ENCODE data around the gene PSMC1. TPM values are rescaled to one million over a fixed set of nuclear protein-coding genes. Genes with fewer than 3 reads are reported as not detected.

PSMC1 gene
- total and polyA plus RNA-seq, 9 donors = 88.5 to 146 (median 106) TPM

GRCh38 chr14:90300611-90301047, 44.3 kb downstream of the PSMC1 start:
- no CpG with 5 or more reads among the region's 2 CpGs for WGBS (ENCODE audit: insufficient coverage)
- peaks cover 45% of the 10 kb centered on the region for H3K36me3 ChIP-seq (ENCODE audit: control insufficient read depth, insufficient read depth, low read length)
- H3K4me1 ChIP-seq (ENCODE audit: control insufficient read depth, insufficient read depth, low read length) = peaks cover 3% of the 10 kb centered on the region
- H3K9me3 ChIP-seq (replicated peaks; ENCODE audit: control insufficient read depth, low read depth, low read length) = no peaks in the 10 kb centered on the region
- no peaks in the 10 kb centered on the region for H3K27me3 ChIP-seq (ENCODE audit: control insufficient read depth, insufficient read depth, low read length)
- H3K27ac ChIP-seq (ENCODE audit: low read length) = no peak overlapping the region
- H3K4me3 ChIP-seq (ENCODE audit: low read length) = no peak overlapping the region
- no peak for DNase-seq

- H3K27ac ChIP-seq (ENCODE audit: low read length) = no peak overlapping the region
- 93% methylated on average over 2 of the region's 6 CpGs for WGBS (ENCODE audit: insufficient coverage)
- no peak for DNase-seq
- peaks cover 3% of the 10 kb centered on the region for H3K4me1 ChIP-seq (ENCODE audit: control insufficient read depth, insufficient read depth, low read length)
- H3K27me3 ChIP-seq (ENCODE audit: control insufficient read depth, insufficient read depth, low read length) = no peaks in the 10 kb centered on the region
- no peak overlapping the region for H3K4me3 ChIP-seq (ENCODE audit: low read length)
- no peaks in the 10 kb centered on the region for H3K9me3 ChIP-seq (replicated peaks; ENCODE audit: control insufficient read depth, low read depth, low read length)
- peaks cover 46% of the 10 kb centered on the region for H3K36me3 ChIP-seq (ENCODE audit: control insufficient read depth, insufficient read depth, low read length)
Measured at GRCh38 chr14:90301122-90301521, 44.8 kb downstream of the PSMC1 start.

GRCh38 chr14:90301668-90302090, 45.3 kb downstream of the PSMC1 start:
- no peak overlapping the region for H3K4me3 ChIP-seq (ENCODE audit: low read length)
- WGBS (ENCODE audit: insufficient coverage) = 92% methylated on average over 2 of the region's 5 CpGs
- peaks cover 3% of the 10 kb centered on the region for H3K4me1 ChIP-seq (ENCODE audit: control insufficient read depth, insufficient read depth, low read length)
- H3K27me3 ChIP-seq (ENCODE audit: control insufficient read depth, insufficient read depth, low read length) = no peaks in the 10 kb centered on the region
- no peaks in the 10 kb centered on the region for H3K9me3 ChIP-seq (replicated peaks; ENCODE audit: control insufficient read depth, low read depth, low read length)
- peaks cover 45% of the 10 kb centered on the region for H3K36me3 ChIP-seq (ENCODE audit: control insufficient read depth, insufficient read depth, low read length)
- H3K27ac ChIP-seq (ENCODE audit: low read length) = no peak overlapping the region
- DNase-seq = peak; percentile 76

GRCh38 chr14:90302529-90303303, 46.4 kb downstream of the PSMC1 start:
- Histone ChIP-seq H3K4me3 (ENCODE audit: low read length) (no peak overlapping the region), H3K27me3 (ENCODE audit: control insufficient read depth, insufficient read depth, low read length) (no peaks in the 10 kb centered on the region), H3K36me3 (ENCODE audit: control insufficient read depth, insufficient read depth, low read length) (peaks cover 47% of the 10 kb centered on the region), H3K27ac (ENCODE audit: low read length) (no peak overlapping the region), H3K9me3 (replicated peaks; ENCODE audit: control insufficient read depth, low read depth, low read length) (no peaks in the 10 kb centered on the region), H3K4me1 (ENCODE audit: control insufficient read depth, insufficient read depth, low read length) (peaks cover 3% of the 10 kb centered on the region)
- DNase-seq = no peak
- WGBS (ENCODE audit: insufficient coverage) = 75% methylated on average over 8 of the region's 10 CpGs

- DNase-seq = no peak
- Histone ChIP-seq H3K36me3 (ENCODE audit: control insufficient read depth, insufficient read depth, low read length) (peaks cover 47% of the 10 kb centered on the region), H3K9me3 (replicated peaks; ENCODE audit: control insufficient read depth, low read depth, low read length) (no peaks in the 10 kb centered on the region), H3K4me3 (ENCODE audit: low read length) (no peak overlapping the region), H3K27me3 (ENCODE audit: control insufficient read depth, insufficient read depth, low read length) (no peaks in the 10 kb centered on the region), H3K4me1 (ENCODE audit: control insufficient read depth, insufficient read depth, low read length) (peaks cover under 1% of the 10 kb centered on the region), H3K27ac (ENCODE audit: low read length) (no peak overlapping the region)
- WGBS (ENCODE audit: insufficient coverage) = 82% methylated on average over 4 of the region's 4 CpGs
Measured at GRCh38 chr14:90303473-90303872, 47.1 kb downstream of the PSMC1 start.

- H3K4me3 ChIP-seq (ENCODE audit: low read length) = no peak overlapping the region
- no peaks in the 10 kb centered on the region for H3K9me3 ChIP-seq (replicated peaks; ENCODE audit: control insufficient read depth, low read depth, low read length)
- H3K4me1 ChIP-seq (ENCODE audit: control insufficient read depth, insufficient read depth, low read length) = no peaks in the 10 kb centered on the region
- H3K27me3 ChIP-seq (ENCODE audit: control insufficient read depth, insufficient read depth, low read length) = no peaks in the 10 kb centered on the region
- peaks cover 50% of the 10 kb centered on the region for H3K36me3 ChIP-seq (ENCODE audit: control insufficient read depth, insufficient read depth, low read length)
- H3K27ac ChIP-seq (ENCODE audit: low read length) = no peak overlapping the region
- DNase-seq = no peak
Measured at GRCh38 chr14:90304502-90304901, 48.1 kb downstream of the PSMC1 start.

- Histone ChIP-seq H3K4me1 (ENCODE audit: control insufficient read depth, insufficient read depth, low read length) (no peaks in the 10 kb centered on the region), H3K4me3 (ENCODE audit: low read length) (no peak overlapping the region), H3K27ac (ENCODE audit: low read length) (no peak overlapping the region), H3K36me3 (ENCODE audit: control insufficient read depth, insufficient read depth, low read length) (peaks cover 57% of the 10 kb centered on the region), H3K27me3 (ENCODE audit: control insufficient read depth, insufficient read depth, low read length) (no peaks in the 10 kb centered on the region), H3K9me3 (replicated peaks; ENCODE audit: control insufficient read depth, low read depth, low read length) (no peaks in the 10 kb centered on the region)
- no CpG with 5 or more reads among the region's 4 CpGs for WGBS (ENCODE audit: insufficient coverage)
- no peak for DNase-seq
Measured at GRCh38 chr14:90305176-90305601, 48.8 kb downstream of the PSMC1 start.

GRCh38 chr14:90308561-90308960, 52.2 kb downstream of the PSMC1 start:
- H3K36me3 ChIP-seq (ENCODE audit: control insufficient read depth, insufficient read depth, low read length) = peaks cover 55% of the 10 kb centered on the region
- no peaks in the 10 kb centered on the region for H3K4me1 ChIP-seq (ENCODE audit: control insufficient read depth, insufficient read depth, low read length)
- H3K27ac ChIP-seq (ENCODE audit: low read length) = no peak overlapping the region
- 92% methylated on average over 7 of the region's 7 CpGs for WGBS (ENCODE audit: insufficient coverage)
- H3K4me3 ChIP-seq (ENCODE audit: low read length) = no peak overlapping the region
- DNase-seq = no peak
- no peaks in the 10 kb centered on the region for H3K9me3 ChIP-seq (replicated peaks; ENCODE audit: control insufficient read depth, low read depth, low read length)
- H3K27me3 ChIP-seq (ENCODE audit: control insufficient read depth, insufficient read depth, low read length) = no peaks in the 10 kb centered on the region

GRCh38 chr14:90317286-90317685, 60.9 kb downstream of the PSMC1 start:
- H3K36me3 ChIP-seq (ENCODE audit: control insufficient read depth, insufficient read depth, low read length) = peaks cover 29% of the 10 kb centered on the region
- WGBS (ENCODE audit: insufficient coverage) = no CpG with 5 or more reads among the region's 2 CpGs
- H3K27ac ChIP-seq (ENCODE audit: low read length) = no peak overlapping the region
- H3K9me3 ChIP-seq (replicated peaks; ENCODE audit: control insufficient read depth, low read depth, low read length) = no peaks in the 10 kb centered on the region
- no peaks in the 10 kb centered on the region for H3K4me1 ChIP-seq (ENCODE audit: control insufficient read depth, insufficient read depth, low read length)
- DNase-seq = no peak
- no peak overlapping the region for H3K4me3 ChIP-seq (ENCODE audit: low read length)
- H3K27me3 ChIP-seq (ENCODE audit: control insufficient read depth, insufficient read depth, low read length) = no peaks in the 10 kb centered on the region

- H3K4me1 ChIP-seq (ENCODE audit: control insufficient read depth, insufficient read depth, low read length) = no peaks in the 10 kb centered on the region
- WGBS (ENCODE audit: insufficient coverage) = 82% methylated on average over 3 of the region's 4 CpGs
- H3K36me3 ChIP-seq (ENCODE audit: control insufficient read depth, insufficient read depth, low read length) = peaks cover 27% of the 10 kb centered on the region
- no peaks in the 10 kb centered on the region for H3K9me3 ChIP-seq (replicated peaks; ENCODE audit: control insufficient read depth, low read depth, low read length)
- H3K27me3 ChIP-seq (ENCODE audit: control insufficient read depth, insufficient read depth, low read length) = no peaks in the 10 kb centered on the region
- H3K27ac ChIP-seq (ENCODE audit: low read length) = no peak overlapping the region
- H3K4me3 ChIP-seq (ENCODE audit: low read length) = no peak overlapping the region
- no peak for DNase-seq
Measured at GRCh38 chr14:90318016-90318415, 61.7 kb downstream of the PSMC1 start.
